Muscle of leg (tissue), 11 donors: ENCODE measurements around the gene PDLIM4. TPM values are rescaled to one million over a fixed set of nuclear protein-coding genes. Genes with fewer than 3 reads are reported as not detected.
A peak's percentile ranks its signal among the peaks of the same experiment; 100 is the strongest.

Source experiments
- DNase-seq: peaks from one replicate; pipeline ENCODE4 v3.0.0; 2013
- H3K27ac ChIP-seq: one replicate; pipeline ENCODE4 v1.5.1; 2013; ENCODE audit warnings: mild to moderate bottlenecking, low read length, control low read depth
- H3K27me3 ChIP-seq: one replicate; pipeline ENCODE4 v1.6.1; 2013; ENCODE audit warnings: low read length; ENCODE audit not compliant: control insufficient read depth, insufficient read depth
- H3K36me3 ChIP-seq: one replicate; pipeline ENCODE4 v1.6.1; 2013; ENCODE audit warnings: low read length; ENCODE audit not compliant: control insufficient read depth, insufficient read depth
- H3K4me1 ChIP-seq: one replicate; pipeline ENCODE4 v1.6.1; 2013; ENCODE audit warnings: low read length; ENCODE audit not compliant: control insufficient read depth, insufficient read depth
- H3K4me3 ChIP-seq: one replicate; pipeline ENCODE4 v1.5.1; 2013; ENCODE audit warnings: low read length, control low read depth
- H3K9me3 ChIP-seq: replicated peaks from 2 replicates; pipeline ENCODE4 v1.6.1; 2013; ENCODE audit warnings: low read depth, low read length; ENCODE audit not compliant: control insufficient read depth
- WGBS: methylation state at CpG from one replicate; pipeline ENCODE4 v1.1.5; 2013; ENCODE audit warnings: missing lambda C conversion rate; ENCODE audit not compliant: insufficient coverage; 5-methylcytosine and 5-hydroxymethylcytosine counted together
- polyA plus RNA-seq, 8 donors: library from polyadenylated mRNA; unstranded; fragments of 120-200 nt; gene quantifications; one replicate each; pipeline versions ENCODE4 v1.2.1 to v1.2.3, GENCODE V29; 2013; ENCODE audit warnings: inconsistent platforms in 1 of 8, low replicate concordance in 1 of 8; ENCODE audit not compliant: insufficient read length in 8 of 8, insufficient read depth in 1 of 8
- total RNA-seq: library from RNA; stranded (reverse); fragments of 120-200 nt; gene quantifications from one replicate; pipeline ENCODE4 v1.2.4, GENCODE V29; 2013

Gene PDLIM4
- total and polyA plus RNA-seq, 9 donors, result 29.7 to 84.3 (median 60.9) TPM

GRCh38 chr5:132266836-132267160, 9.3 kb downstream of the PDLIM4 start:
- 85% methylated on average over 1 of the region's 1 CpG for WGBS
- DNase-seq, result no peak
- H3K27me3 ChIP-seq, result no peaks in the 10 kb centered on the region
- H3K27ac ChIP-seq, result no peak overlapping the region
- H3K36me3 ChIP-seq, result peaks cover 80% of the 10 kb centered on the region
- no peak overlapping the region for H3K4me3 ChIP-seq
- no peaks in the 10 kb centered on the region for H3K9me3 ChIP-seq
- H3K4me1 ChIP-seq, result peaks cover 87% of the 10 kb centered on the region

GRCh38 chr5:132267166-132267739, 9.8 kb downstream of the PDLIM4 start:
- Histone ChIP-seq H3K9me3 (no peaks in the 10 kb centered on the region), H3K4me3 (no peak overlapping the region), H3K27me3 (no peaks in the 10 kb centered on the region), H3K27ac (peak overlapping the region; percentile 1), H3K36me3 (peaks cover 80% of the 10 kb centered on the region), H3K4me1 (peaks cover 83% of the 10 kb centered on the region)
- no peak for DNase-seq

GRCh38 chr5:132267931-132268768, 10.7 kb downstream of the PDLIM4 start:
- Histone ChIP-seq H3K36me3 (peaks cover 78% of the 10 kb centered on the region), H3K27ac (no peak overlapping the region), H3K9me3 (no peaks in the 10 kb centered on the region), H3K27me3 (no peaks in the 10 kb centered on the region), H3K4me3 (no peak overlapping the region), H3K4me1 (peaks cover 78% of the 10 kb centered on the region)
- no CpG with 5 or more reads among the region's 6 CpGs for WGBS
- peak; percentile 53 for DNase-seq

- peak; percentile 50 for DNase-seq
- H3K27ac ChIP-seq, result peak overlapping the region; percentile 20
- no peaks in the 10 kb centered on the region for H3K9me3 ChIP-seq
- H3K4me1 ChIP-seq, result peaks cover 70% of the 10 kb centered on the region
- H3K4me3 ChIP-seq, result no peak overlapping the region
- peaks cover 74% of the 10 kb centered on the region for H3K36me3 ChIP-seq
- WGBS, result 89% methylated on average over 1 of the region's 8 CpGs
- no peaks in the 10 kb centered on the region for H3K27me3 ChIP-seq
Measured at GRCh38 chr5:132268769-132269551, 11.5 kb downstream of the PDLIM4 start.

- H3K27me3 ChIP-seq, result no peaks in the 10 kb centered on the region
- WGBS, result 65% methylated on average over 3 of the region's 3 CpGs
- no peak overlapping the region for H3K4me3 ChIP-seq
- H3K27ac ChIP-seq, result peak overlapping the region; percentile 49
- peaks cover 63% of the 10 kb centered on the region for H3K4me1 ChIP-seq
- peaks cover 75% of the 10 kb centered on the region for H3K36me3 ChIP-seq
- H3K9me3 ChIP-seq, result no peaks in the 10 kb centered on the region
- no peak for DNase-seq
Measured at GRCh38 chr5:132269635-132270334, 12.3 kb downstream of the PDLIM4 start.

GRCh38 chr5:132270335-132270665, 12.8 kb downstream of the PDLIM4 start:
- 80% methylated on average over 1 of the region's 1 CpG for WGBS
- H3K36me3 ChIP-seq, result peaks cover 72% of the 10 kb centered on the region
- H3K27ac ChIP-seq, result peak overlapping the region; percentile 49
- no peak for DNase-seq
- H3K4me1 ChIP-seq, result peaks cover 58% of the 10 kb centered on the region
- no peak overlapping the region for H3K4me3 ChIP-seq
- no peaks in the 10 kb centered on the region for H3K27me3 ChIP-seq
- no peaks in the 10 kb centered on the region for H3K9me3 ChIP-seq

GRCh38 chr5:132270706-132271105, 13.2 kb downstream of the PDLIM4 start:
- peak; percentile 65 for DNase-seq
- H3K36me3 ChIP-seq, result peaks cover 69% of the 10 kb centered on the region

GRCh38 chr5:132271251-132272246, 14.1 kb downstream of the PDLIM4 start:
- peaks cover 46% of the 10 kb centered on the region for H3K4me1 ChIP-seq
- H3K9me3 ChIP-seq, result no peaks in the 10 kb centered on the region
- no peak for DNase-seq
- H3K27ac ChIP-seq, result no peak overlapping the region
- no peaks in the 10 kb centered on the region for H3K27me3 ChIP-seq
- H3K4me3 ChIP-seq, result no peak overlapping the region
- 79% methylated on average over 77 of the region's 77 CpGs for WGBS
- H3K36me3 ChIP-seq, result peaks cover 66% of the 10 kb centered on the region

More at GRCh38 chr5:132270706-132271105, 13.2 kb downstream of the PDLIM4 start:
- Histone ChIP-seq H3K27me3 (no peaks in the 10 kb centered on the region), H3K4me3 (no peak overlapping the region), H3K9me3 (no peaks in the 10 kb centered on the region), H3K27ac (peak overlapping the region; percentile 10), H3K4me1 (peaks cover 54% of the 10 kb centered on the region)
- 72% methylated on average over 4 of the region's 6 CpGs for WGBS
